ENCODE data around the gene CYFIP1.

The CYFIP1 gene

GRCh38 chr15:22880068-22880980 is 99.8 kb downstream of the CYFIP1 start:
- peaks cover 17% of the 10 kb centered on the region for H3K36me3 ChIP-seq (ENCODE audit: control insufficient read depth, insufficient read depth, low read length)
- H3K9ac ChIP-seq (ENCODE audit: low read depth, low read length), result no peak overlapping the region
- H3K4me3 ChIP-seq (ENCODE audit: low read depth, low read length), result no peak overlapping the region
- H3K9me3 ChIP-seq (ENCODE audit: control insufficient read depth, insufficient read depth, low read length), result no peaks in the 10 kb centered on the region
- H3K4me1 ChIP-seq (ENCODE audit: control insufficient read depth, insufficient read depth, low read length), result no peaks in the 10 kb centered on the region
- H3K27me3 ChIP-seq (ENCODE audit: control insufficient read depth, insufficient read depth, low read length), result no peaks in the 10 kb centered on the region

GRCh38 chr15:22878103-22878502 is 102.1 kb downstream of the CYFIP1 start:
- Histone ChIP-seq H3K27me3 (ENCODE audit: control insufficient read depth, insufficient read depth, low read length) (no peaks in the 10 kb centered on the region), H3K4me1 (ENCODE audit: control insufficient read depth, insufficient read depth, low read length) (peaks cover 2% of the 10 kb centered on the region), H3K9me3 (ENCODE audit: control insufficient read depth, insufficient read depth, low read length) (no peaks in the 10 kb centered on the region), H3K36me3 (ENCODE audit: control insufficient read depth, insufficient read depth, low read length) (peaks cover 15% of the 10 kb centered on the region), H3K9ac (ENCODE audit: low read depth, low read length) (no peak overlapping the region), H3K4me3 (ENCODE audit: low read depth, low read length) (no peak overlapping the region)

GRCh38 chr15:22877607-22878006 is 102.6 kb downstream of the CYFIP1 start:
- Histone ChIP-seq H3K36me3 (ENCODE audit: control insufficient read depth, insufficient read depth, low read length) (peaks cover 15% of the 10 kb centered on the region), H3K9ac (ENCODE audit: low read depth, low read length) (no peak overlapping the region), H3K9me3 (ENCODE audit: control insufficient read depth, insufficient read depth, low read length) (no peaks in the 10 kb centered on the region), H3K27me3 (ENCODE audit: control insufficient read depth, insufficient read depth, low read length) (no peaks in the 10 kb centered on the region), H3K4me1 (ENCODE audit: control insufficient read depth, insufficient read depth, low read length) (peaks cover 2% of the 10 kb centered on the region), H3K4me3 (ENCODE audit: low read depth, low read length) (no peak overlapping the region)

GRCh38 chr15:22877117-22877516 is 103.1 kb downstream of the CYFIP1 start:
- Histone ChIP-seq H3K27me3 (ENCODE audit: control insufficient read depth, insufficient read depth, low read length) (no peaks in the 10 kb centered on the region), H3K36me3 (ENCODE audit: control insufficient read depth, insufficient read depth, low read length) (peaks cover 15% of the 10 kb centered on the region), H3K9me3 (ENCODE audit: control insufficient read depth, insufficient read depth, low read length) (no peaks in the 10 kb centered on the region), H3K4me3 (ENCODE audit: low read depth, low read length) (no peak overlapping the region), H3K4me1 (ENCODE audit: control insufficient read depth, insufficient read depth, low read length) (peaks cover 2% of the 10 kb centered on the region), H3K9ac (ENCODE audit: low read depth, low read length) (no peak overlapping the region)

- H3K4me3 ChIP-seq (ENCODE audit: low read depth, low read length), result no peak overlapping the region
- H3K9ac ChIP-seq (ENCODE audit: low read depth, low read length), result no peak overlapping the region
- no peaks in the 10 kb centered on the region for H3K9me3 ChIP-seq (ENCODE audit: control insufficient read depth, insufficient read depth, low read length)
- H3K4me1 ChIP-seq (ENCODE audit: control insufficient read depth, insufficient read depth, low read length), result peaks cover 2% of the 10 kb centered on the region
- H3K36me3 ChIP-seq (ENCODE audit: control insufficient read depth, insufficient read depth, low read length), result peaks cover 12% of the 10 kb centered on the region
- no peaks in the 10 kb centered on the region for H3K27me3 ChIP-seq (ENCODE audit: control insufficient read depth, insufficient read depth, low read length)
These were observed 105.2 kb downstream of the CYFIP1 start for GRCh38 chr15:22874966-22875365.

- Histone ChIP-seq H3K27me3 (ENCODE audit: control insufficient read depth, insufficient read depth, low read length) (no peaks in the 10 kb centered on the region), H3K9me3 (ENCODE audit: control insufficient read depth, insufficient read depth, low read length) (no peaks in the 10 kb centered on the region), H3K36me3 (ENCODE audit: control insufficient read depth, insufficient read depth, low read length) (peaks cover 12% of the 10 kb centered on the region), H3K4me1 (ENCODE audit: control insufficient read depth, insufficient read depth, low read length) (peaks cover 2% of the 10 kb centered on the region), H3K4me3 (ENCODE audit: low read depth, low read length) (no peak overlapping the region), H3K9ac (ENCODE audit: low read depth, low read length) (no peak overlapping the region)
These were observed 105.9 kb downstream of the CYFIP1 start for GRCh38 chr15:22874256-22874655.

- Histone ChIP-seq H3K4me1 (ENCODE audit: control insufficient read depth, insufficient read depth, low read length) (peaks cover 2% of the 10 kb centered on the region), H3K9me3 (ENCODE audit: control insufficient read depth, insufficient read depth, low read length) (no peaks in the 10 kb centered on the region), H3K27me3 (ENCODE audit: control insufficient read depth, insufficient read depth, low read length) (no peaks in the 10 kb centered on the region), H3K9ac (ENCODE audit: low read depth, low read length) (no peak overlapping the region), H3K36me3 (ENCODE audit: control insufficient read depth, insufficient read depth, low read length) (peaks cover 13% of the 10 kb centered on the region), H3K4me3 (ENCODE audit: low read depth, low read length) (no peak overlapping the region)
These were observed 106.3 kb downstream of the CYFIP1 start for GRCh38 chr15:22873841-22874240.

GRCh38 chr15:22872936-22873701 is 107.0 kb downstream of the CYFIP1 start:
- Histone ChIP-seq H3K4me3 (ENCODE audit: low read depth, low read length) (no peak overlapping the region), H3K9ac (ENCODE audit: low read depth, low read length) (no peak overlapping the region), H3K27me3 (ENCODE audit: control insufficient read depth, insufficient read depth, low read length) (no peaks in the 10 kb centered on the region), H3K4me1 (ENCODE audit: control insufficient read depth, insufficient read depth, low read length) (peaks cover 2% of the 10 kb centered on the region), H3K36me3 (ENCODE audit: control insufficient read depth, insufficient read depth, low read length) (peaks cover 14% of the 10 kb centered on the region), H3K9me3 (ENCODE audit: control insufficient read depth, insufficient read depth, low read length) (no peaks in the 10 kb centered on the region)

- Histone ChIP-seq H3K27me3 (ENCODE audit: control insufficient read depth, insufficient read depth, low read length) (no peaks in the 10 kb centered on the region), H3K9me3 (ENCODE audit: control insufficient read depth, insufficient read depth, low read length) (no peaks in the 10 kb centered on the region), H3K36me3 (ENCODE audit: control insufficient read depth, insufficient read depth, low read length) (peaks cover 7% of the 10 kb centered on the region), H3K4me3 (ENCODE audit: low read depth, low read length) (no peak overlapping the region), H3K9ac (ENCODE audit: low read depth, low read length) (no peak overlapping the region), H3K4me1 (ENCODE audit: control insufficient read depth, insufficient read depth, low read length) (peaks cover 2% of the 10 kb centered on the region)
These were observed 108.6 kb downstream of the CYFIP1 start for GRCh38 chr15:22871481-22872086.

- Histone ChIP-seq H3K4me3 (ENCODE audit: low read depth, low read length) (no peak overlapping the region), H3K9ac (ENCODE audit: low read depth, low read length) (no peak overlapping the region), H3K27me3 (ENCODE audit: control insufficient read depth, insufficient read depth, low read length) (no peaks in the 10 kb centered on the region), H3K9me3 (ENCODE audit: control insufficient read depth, insufficient read depth, low read length) (no peaks in the 10 kb centered on the region), H3K4me1 (ENCODE audit: control insufficient read depth, insufficient read depth, low read length) (peaks cover 2% of the 10 kb centered on the region), H3K36me3 (ENCODE audit: control insufficient read depth, insufficient read depth, low read length) (peaks cover 7% of the 10 kb centered on the region)
These were observed 109.3 kb downstream of the CYFIP1 start for GRCh38 chr15:22870865-22871264.

- no peaks in the 10 kb centered on the region for H3K9me3 ChIP-seq (ENCODE audit: control insufficient read depth, insufficient read depth, low read length)
- peaks cover 2% of the 10 kb centered on the region for H3K4me1 ChIP-seq (ENCODE audit: control insufficient read depth, insufficient read depth, low read length)
- no peaks in the 10 kb centered on the region for H3K27me3 ChIP-seq (ENCODE audit: control insufficient read depth, insufficient read depth, low read length)
- H3K9ac ChIP-seq (ENCODE audit: low read depth, low read length), result no peak overlapping the region
- H3K36me3 ChIP-seq (ENCODE audit: control insufficient read depth, insufficient read depth, low read length), result peaks cover 7% of the 10 kb centered on the region
- H3K4me3 ChIP-seq (ENCODE audit: low read depth, low read length), result no peak overlapping the region
These were observed 110.3 kb downstream of the CYFIP1 start for GRCh38 chr15:22869856-22870255.
